HepG2 (cell line): ENCODE data around the gene DNAJC4. TPM values are rescaled to one million over a fixed set of nuclear protein-coding genes. Genes with fewer than 3 reads are reported as not detected.

ENCODE experiments used
- AGO1 ChIP-seq: fragments of 200-400 bp; formaldehyde crosslinking; IDR thresholded peaks from 2 replicates; pipeline ENCODE4 v1.6.1; 2017; ENCODE audit warnings: mild to moderate bottlenecking, low read depth, low read length, moderate library complexity; ENCODE audit not compliant: poor library complexity, severe bottlenecking
- BCL6 ChIP-seq: IDR thresholded peaks from 2 replicates; pipeline ENCODE4 v1.6.1; 2016; ENCODE audit warnings: missing genetic modification reagents, missing compliant biosample characterization
- DRAP1 ChIP-seq: IDR thresholded peaks from 2 replicates; pipeline ENCODE4 v1.6.1; 2016; ENCODE audit warnings: missing genetic modification reagents, missing compliant biosample characterization
- ELF3 ChIP-seq: IDR thresholded peaks from 2 replicates; pipeline ENCODE4 v1.6.1; 2016; ENCODE audit warnings: missing genetic modification reagents, missing compliant biosample characterization
- GTF2F1 ChIP-seq: fragments of 150-350 bp; IDR thresholded peaks from 2 replicates; pipeline ENCODE4 v1.6.1; 2014; ENCODE audit warnings: low read length
- ISX ChIP-seq: sonication (generic); formaldehyde crosslinking; conservative IDR thresholded peaks from 2 replicates; pipeline ENCODE4 v1.5.0; 2020; ENCODE audit warnings: missing genetic modification reagents
- KDM5B ChIP-seq: sonication (generic); formaldehyde crosslinking; IDR thresholded peaks from 2 replicates; pipeline ENCODE4 v1.4.0; 2020; ENCODE audit warnings: missing genetic modification reagents, mild to moderate bottlenecking, borderline replicate concordance
- NRL ChIP-seq: sonication (generic); formaldehyde crosslinking; IDR thresholded peaks from 2 replicates; pipeline ENCODE4 v1.5.0; 2020; ENCODE audit warnings: missing genetic modification reagents, mild to moderate bottlenecking, moderate library complexity, borderline replicate concordance
- REPIN1 ChIP-seq: sonication (generic); formaldehyde crosslinking; IDR thresholded peaks from 2 replicates; pipeline ENCODE4 v1.8.0; 2022; ENCODE audit warnings: missing genetic modification reagents, low read depth, mild to moderate bottlenecking, borderline replicate concordance
- SMC3 ChIP-seq: IDR thresholded peaks from 2 replicates; pipeline ENCODE4 v1.6.1; 2011; ENCODE audit warnings: low read length, improper control_type of control experiment
- SOX6 ChIP-seq, 2 experiments: fragments of 450-650 bp in 1 of 2; sonication (generic) in 1 of 2; formaldehyde crosslinking in 1 of 2; IDR thresholded peaks; 2 replicates each; pipeline versions ENCODE4 v1.4.0 to v1.6.1; 2017 to 2020; ENCODE audit warnings: antibody characterized with exemption in 1 of 2, mild to moderate bottlenecking in 1 of 2, missing genetic modification reagents in 1 of 2
- YEATS2 ChIP-seq: sonication (generic); formaldehyde crosslinking; IDR thresholded peaks from 2 replicates; pipeline ENCODE4 v1.4.0; 2020; ENCODE audit warnings: missing genetic modification reagents, borderline replicate concordance
- ZFP36L1 ChIP-seq: sonication (generic); formaldehyde crosslinking; IDR thresholded peaks from 2 replicates; pipeline ENCODE4 v1.8.0; 2022; ENCODE audit warnings: mild to moderate bottlenecking, missing genetic modification reagents, moderate library complexity
- ZNF256 ChIP-seq: sonication (generic); formaldehyde crosslinking; conservative IDR thresholded peaks from 2 replicates; pipeline ENCODE4 v1.4.0; 2020; ENCODE audit warnings: missing genetic modification reagents
- ZNF562 ChIP-seq: sonication (generic); formaldehyde crosslinking; IDR thresholded peaks from 2 replicates; pipeline ENCODE4 v1.8.0; 2022; ENCODE audit warnings: missing genetic modification reagents, borderline replicate concordance
- ZNF788 ChIP-seq: sonication (generic); formaldehyde crosslinking; IDR thresholded peaks from 2 replicates; pipeline ENCODE4 v1.5.0; 2020; ENCODE audit warnings: mild to moderate bottlenecking, missing genetic modification reagents, borderline replicate concordance
- ZNF792 ChIP-seq: IDR thresholded peaks from 2 replicates; pipeline ENCODE4 v1.6.1; 2016
- polyA plus RNA-seq, 8 experiments: library from polyadenylated mRNA; depleted of rRNA in 3 of 8; stranded (reverse) in 7 of 8; unstranded in 1 of 8; fragments of >200 nt; fragmentation: Illumina TruSeq in 4 of 8; extraction: Trizol in 4 of 8; gene quantifications; 2 replicates each; pipeline versions ENCODE4 v1.2.1 to v1.2.3, GENCODE V29; 2011 to 2016; ENCODE audit warnings: low read depth in 4 of 8, missing spikeins in 1 of 8, mixed read lengths in 1 of 8; ENCODE audit not compliant: insufficient read depth in 1 of 8
- total RNA-seq, 5 experiments: library from RNA; depleted of rRNA; stranded (reverse); fragments of >200 nt; fragmentation: Illumina TruSeq; extraction: Trizol; gene quantifications; 2 replicates each; pipeline ENCODE4 v1.2.3, GENCODE V29; 2016; ENCODE audit warnings: low read depth in 1 of 5
- TF ChIP-seq, protein P1 (sequence below): IDR thresholded peaks from 2 replicates; pipeline ENCODE4 v1.4.0; 2020; ENCODE audit warnings: mild to moderate bottlenecking, missing genetic modification reagents
- TF ChIP-seq, protein P2 (sequence below): sonication (generic); formaldehyde crosslinking; IDR thresholded peaks from 2 replicates; pipeline ENCODE4 v1.8.1; 2022; ENCODE audit warnings: low read depth, mild to moderate bottlenecking, missing genetic modification reagents
- TF ChIP-seq, protein P3 (sequence below): IDR thresholded peaks from 2 replicates; pipeline ENCODE4 v1.6.1; 2018; ENCODE audit warnings: missing genetic modification reagents, mild to moderate bottlenecking, missing compliant biosample characterization

DNAJC4 gene
- total and polyA plus RNA-seq, 2 of the 13 experiments (the other 11 are each of a cell fraction or from before 2014, with no cell fraction given) = 10.3 to 60.8 TPM

DNA sequence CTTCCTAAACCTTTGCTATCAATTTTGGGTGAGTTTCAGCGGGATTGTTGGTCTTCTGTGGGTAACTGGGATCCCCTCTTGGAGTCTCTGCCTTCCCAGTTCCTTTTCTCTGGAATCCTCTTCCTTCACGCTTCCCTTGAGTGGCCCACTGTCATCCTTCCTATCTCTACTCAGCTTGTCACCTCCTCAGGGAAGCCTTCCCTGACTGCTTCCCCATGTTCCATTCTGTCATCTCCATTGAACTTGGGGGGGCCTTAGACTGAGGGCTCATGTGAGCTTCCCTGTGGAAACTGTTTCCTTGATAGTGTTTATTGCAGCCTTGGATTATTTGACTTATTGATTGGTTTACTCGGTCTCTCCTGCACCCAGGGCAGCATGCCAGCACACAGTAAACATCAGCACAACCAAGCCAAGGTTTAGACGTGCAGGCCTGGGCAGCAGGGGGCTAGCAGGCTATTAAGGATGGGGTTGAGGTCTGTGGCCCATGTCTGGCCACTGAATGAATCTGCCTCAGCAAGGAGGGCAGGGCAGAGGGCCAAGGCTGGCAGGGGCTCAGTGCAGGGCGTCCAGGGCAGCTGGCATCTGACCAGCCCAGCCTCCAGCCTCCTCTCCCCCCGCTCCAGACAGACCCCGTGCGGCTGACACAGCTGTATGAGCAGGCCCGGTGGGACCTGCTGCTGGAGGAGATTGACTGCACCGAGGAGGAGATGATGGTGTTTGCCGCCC is 11.6 kb upstream of the DNAJC4 start (continued):
- no peak for TF ChIP-seq DRAP1
- TF ChIP-seq YEATS2 (CRISPR knock-in tag) = no peak
- no peak; the same call in 1 of the 2 replicates for TF ChIP-seq KDM5B (CRISPR knock-in tag)
- peak; percentile 35; the same call in 1 of the 2 replicates for TF ChIP-seq ELF3
- TF ChIP-seq, protein P1, sequence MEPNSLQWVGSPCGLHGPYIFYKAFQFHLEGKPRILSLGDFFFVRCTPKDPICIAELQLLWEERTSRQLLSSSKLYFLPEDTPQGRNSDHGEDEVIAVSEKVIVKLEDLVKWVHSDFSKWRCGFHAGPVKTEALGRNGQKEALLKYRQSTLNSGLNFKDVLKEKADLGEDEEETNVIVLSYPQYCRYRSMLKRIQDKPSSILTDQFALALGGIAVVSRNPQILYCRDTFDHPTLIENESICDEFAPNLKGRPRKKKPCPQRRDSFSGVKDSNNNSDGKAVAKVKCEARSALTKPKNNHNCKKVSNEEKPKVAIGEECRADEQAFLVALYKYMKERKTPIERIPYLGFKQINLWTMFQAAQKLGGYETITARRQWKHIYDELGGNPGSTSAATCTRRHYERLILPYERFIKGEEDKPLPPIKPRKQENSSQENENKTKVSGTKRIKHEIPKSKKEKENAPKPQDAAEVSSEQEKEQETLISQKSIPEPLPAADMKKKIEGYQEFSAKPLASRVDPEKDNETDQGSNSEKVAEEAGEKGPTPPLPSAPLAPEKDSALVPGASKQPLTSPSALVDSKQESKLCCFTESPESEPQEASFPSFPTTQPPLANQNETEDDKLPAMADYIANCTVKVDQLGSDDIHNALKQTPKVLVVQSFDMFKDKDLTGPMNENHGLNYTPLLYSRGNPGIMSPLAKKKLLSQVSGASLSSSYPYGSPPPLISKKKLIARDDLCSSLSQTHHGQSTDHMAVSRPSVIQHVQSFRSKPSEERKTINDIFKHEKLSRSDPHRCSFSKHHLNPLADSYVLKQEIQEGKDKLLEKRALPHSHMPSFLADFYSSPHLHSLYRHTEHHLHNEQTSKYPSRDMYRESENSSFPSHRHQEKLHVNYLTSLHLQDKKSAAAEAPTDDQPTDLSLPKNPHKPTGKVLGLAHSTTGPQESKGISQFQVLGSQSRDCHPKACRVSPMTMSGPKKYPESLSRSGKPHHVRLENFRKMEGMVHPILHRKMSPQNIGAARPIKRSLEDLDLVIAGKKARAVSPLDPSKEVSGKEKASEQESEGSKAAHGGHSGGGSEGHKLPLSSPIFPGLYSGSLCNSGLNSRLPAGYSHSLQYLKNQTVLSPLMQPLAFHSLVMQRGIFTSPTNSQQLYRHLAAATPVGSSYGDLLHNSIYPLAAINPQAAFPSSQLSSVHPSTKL (CRISPR knock-in tag) = 0 out of 2 replicates have a peak, but pooled peaks have one; percentile 17
- no peak for TF ChIP-seq ZNF792 (CRISPR knock-in tag)
- no peak for TF ChIP-seq NRL (CRISPR knock-in tag)
- no peak for TF ChIP-seq SOX6 (IDR thresholded peaks at IDR 0.05)
- peak; percentile 38 for TF ChIP-seq SOX6 (CRISPR knock-in tag; IDR thresholded peaks at IDR 0.05)
- no peak for TF ChIP-seq ZNF256
- no peak for TF ChIP-seq ISX (CRISPR knock-in tag)
- TF ChIP-seq ZNF788 (CRISPR knock-in tag) = no peak
- TF ChIP-seq SMC3 = no peak
- TF ChIP-seq GTF2F1 = no peak
- TF ChIP-seq, protein P2, sequence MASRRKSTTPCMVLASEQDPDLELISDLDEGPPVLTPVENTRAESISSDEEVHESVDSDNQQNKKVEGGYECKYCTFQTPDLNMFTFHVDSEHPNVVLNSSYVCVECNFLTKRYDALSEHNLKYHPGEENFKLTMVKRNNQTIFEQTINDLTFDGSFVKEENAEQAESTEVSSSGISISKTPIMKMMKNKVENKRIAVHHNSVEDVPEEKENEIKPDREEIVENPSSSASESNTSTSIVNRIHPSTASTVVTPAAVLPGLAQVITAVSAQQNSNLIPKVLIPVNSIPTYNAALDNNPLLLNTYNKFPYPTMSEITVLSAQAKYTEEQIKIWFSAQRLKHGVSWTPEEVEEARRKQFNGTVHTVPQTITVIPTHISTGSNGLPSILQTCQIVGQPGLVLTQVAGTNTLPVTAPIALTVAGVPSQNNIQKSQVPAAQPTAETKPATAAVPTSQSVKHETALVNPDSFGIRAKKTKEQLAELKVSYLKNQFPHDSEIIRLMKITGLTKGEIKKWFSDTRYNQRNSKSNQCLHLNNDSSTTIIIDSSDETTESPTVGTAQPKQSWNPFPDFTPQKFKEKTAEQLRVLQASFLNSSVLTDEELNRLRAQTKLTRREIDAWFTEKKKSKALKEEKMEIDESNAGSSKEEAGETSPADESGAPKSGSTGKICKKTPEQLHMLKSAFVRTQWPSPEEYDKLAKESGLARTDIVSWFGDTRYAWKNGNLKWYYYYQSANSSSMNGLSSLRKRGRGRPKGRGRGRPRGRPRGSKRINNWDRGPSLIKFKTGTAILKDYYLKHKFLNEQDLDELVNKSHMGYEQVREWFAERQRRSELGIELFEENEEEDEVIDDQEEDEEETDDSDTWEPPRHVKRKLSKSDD (CRISPR knock-in tag) = no peak
- no peak for TF ChIP-seq REPIN1 (CRISPR knock-in tag)
- no peak for TF ChIP-seq AGO1
- no peak for TF ChIP-seq ZFP36L1
- TF ChIP-seq, protein P3, sequence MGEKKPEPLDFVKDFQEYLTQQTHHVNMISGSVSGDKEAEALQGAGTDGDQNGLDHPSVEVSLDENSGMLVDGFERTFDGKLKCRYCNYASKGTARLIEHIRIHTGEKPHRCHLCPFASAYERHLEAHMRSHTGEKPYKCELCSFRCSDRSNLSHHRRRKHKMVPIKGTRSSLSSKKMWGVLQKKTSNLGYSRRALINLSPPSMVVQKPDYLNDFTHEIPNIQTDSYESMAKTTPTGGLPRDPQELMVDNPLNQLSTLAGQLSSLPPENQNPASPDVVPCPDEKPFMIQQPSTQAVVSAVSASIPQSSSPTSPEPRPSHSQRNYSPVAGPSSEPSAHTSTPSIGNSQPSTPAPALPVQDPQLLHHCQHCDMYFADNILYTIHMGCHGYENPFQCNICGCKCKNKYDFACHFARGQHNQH (CRISPR knock-in tag) = 0 out of 2 replicates have a peak, but pooled peaks have one; percentile 31
- no peak for TF ChIP-seq ZNF562 (CRISPR knock-in tag)
- TF ChIP-seq BCL6 (CRISPR knock-in tag) = peak; percentile 66
